Measurements from ENCODE around the gene AKAP7. TPM values are rescaled to one million over a fixed set of nuclear protein-coding genes. Genes with fewer than 3 reads are reported as not detected.

Gene AKAP7
- total RNA-seq, 1 experiment from 2014 or later, result 8.8 TPM

- DNase-seq (ENCODE audit: low read depth), result no peak
These were observed 867 bp upstream of the AKAP7 start for GRCh38 chr6:131134220-131134979.

GRCh38 chr6:131134980-131135243 lies 355 bp upstream of the AKAP7 start:
- DNase-seq (ENCODE audit: low read depth), result no peak

DNA sequence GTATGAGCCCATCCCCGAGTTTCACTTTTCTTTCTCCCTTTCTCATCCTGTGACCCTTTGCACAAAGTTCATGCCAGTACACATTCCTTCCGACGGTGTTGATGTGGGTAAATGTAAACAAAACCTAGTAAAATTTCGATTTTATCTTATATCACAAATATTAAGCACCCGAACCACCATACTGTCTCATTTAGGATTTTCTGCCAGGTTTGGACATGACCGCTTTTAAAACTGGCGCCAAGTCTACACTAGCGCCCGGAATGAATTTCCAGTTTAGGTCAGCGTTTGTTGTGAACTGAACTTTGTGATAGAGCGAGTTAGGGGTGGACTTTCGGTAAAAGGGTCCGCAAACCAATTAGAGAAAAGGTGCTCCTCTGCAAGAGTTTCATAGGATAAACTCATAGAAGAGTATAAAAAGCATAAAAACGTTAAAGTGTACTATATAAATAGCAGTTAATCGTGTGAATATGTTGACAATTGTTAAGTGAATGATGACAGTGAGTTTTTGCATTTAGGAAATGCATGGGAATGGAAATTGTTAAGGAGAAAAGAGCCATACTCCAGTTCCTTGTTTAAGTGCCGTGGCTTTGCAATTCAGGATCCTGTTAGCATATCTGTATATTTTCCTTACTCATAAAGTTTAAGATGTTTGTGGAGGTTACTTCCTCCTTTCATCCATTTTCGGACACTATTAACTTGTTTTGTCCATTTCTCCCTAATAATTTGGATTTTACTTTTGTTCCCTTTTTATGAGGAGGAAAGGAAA lies 937 bp downstream of the AKAP7 start:
- DNase-seq (ENCODE audit: low read depth), result peak; percentile 53

GRCh38 chr6:131139599-131139998 lies 4.3 kb downstream of the AKAP7 start:
- no peak for DNase-seq (ENCODE audit: low read depth)

DNA sequence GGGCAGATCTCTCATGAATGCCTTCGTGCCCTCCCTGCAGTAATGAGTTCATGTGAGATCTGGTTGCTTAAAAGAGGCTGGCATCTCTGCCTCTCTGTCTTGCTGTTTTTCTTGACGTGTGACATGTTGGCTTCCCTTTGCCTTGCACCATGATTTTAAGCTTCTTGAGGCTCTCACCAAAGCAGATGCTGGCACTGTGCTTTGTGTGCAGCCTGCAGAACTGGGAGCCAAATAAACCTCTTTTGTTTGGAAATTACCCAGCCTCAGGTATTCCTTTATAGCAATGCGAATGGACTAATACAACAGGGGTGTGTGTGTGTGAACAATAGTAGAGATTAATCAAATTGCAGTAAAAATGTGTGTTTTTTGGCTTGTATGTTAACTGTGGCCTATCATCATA lies 8.1 kb downstream of the AKAP7 start:
- DNase-seq (ENCODE audit: low read depth), result no peak

DNA sequence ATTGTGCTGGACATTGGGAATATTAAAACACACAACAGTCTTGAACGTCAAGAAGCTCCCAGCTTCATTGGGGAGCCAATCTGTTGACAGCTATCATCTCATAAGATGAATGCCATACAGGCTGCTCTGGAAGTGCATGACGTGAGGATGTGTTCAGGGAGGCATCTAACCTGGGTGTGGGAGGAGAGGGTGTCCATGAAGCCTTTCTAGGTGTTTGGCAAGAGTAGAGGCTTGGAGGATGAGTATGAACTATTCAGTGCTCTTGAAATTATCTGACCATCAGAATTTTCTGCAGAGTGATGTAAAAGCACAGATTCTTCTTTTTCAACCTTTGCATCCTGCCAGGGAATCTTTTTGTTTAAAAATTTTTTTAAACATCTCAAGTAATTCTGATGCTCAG lies 11.6 kb downstream of the AKAP7 start:
- DNase-seq (ENCODE audit: low read depth), result no peak

GRCh38 chr6:131156411-131156810 lies 21.1 kb downstream of the AKAP7 start:
- no peak for DNase-seq (ENCODE audit: low read depth)

GRCh38 chr6:131159578-131159977 lies 24.3 kb downstream of the AKAP7 start:
- DNase-seq (ENCODE audit: low read depth), result peak; percentile 85

GRCh38 chr6:131160254-131160758 lies 25.0 kb downstream of the AKAP7 start:
- DNase-seq (ENCODE audit: low read depth), result no peak

GRCh38 chr6:131161987-131162386 lies 26.7 kb downstream of the AKAP7 start:
- no peak for DNase-seq (ENCODE audit: low read depth)

DNA sequence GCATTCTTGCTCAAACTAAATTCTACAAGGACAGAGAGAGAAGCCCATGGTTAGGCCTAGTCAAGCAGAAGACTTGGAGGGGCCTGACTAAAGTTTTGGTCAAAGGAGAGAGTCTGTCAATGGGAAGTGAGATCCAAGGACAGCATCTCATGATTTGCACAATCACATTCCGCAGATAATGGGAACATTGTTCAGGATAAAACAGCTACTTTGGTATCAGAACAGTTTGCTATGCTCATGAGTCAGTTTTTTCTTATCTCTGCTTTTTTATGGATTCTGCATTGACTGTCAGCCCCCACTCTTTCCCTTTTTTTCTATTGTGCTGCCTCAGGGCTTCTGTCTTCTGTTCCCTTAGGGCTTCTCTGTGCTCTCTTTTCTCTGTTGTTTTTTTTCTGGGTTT lies 28.6 kb downstream of the AKAP7 start:
- no peak for DNase-seq (ENCODE audit: low read depth)

DNA sequence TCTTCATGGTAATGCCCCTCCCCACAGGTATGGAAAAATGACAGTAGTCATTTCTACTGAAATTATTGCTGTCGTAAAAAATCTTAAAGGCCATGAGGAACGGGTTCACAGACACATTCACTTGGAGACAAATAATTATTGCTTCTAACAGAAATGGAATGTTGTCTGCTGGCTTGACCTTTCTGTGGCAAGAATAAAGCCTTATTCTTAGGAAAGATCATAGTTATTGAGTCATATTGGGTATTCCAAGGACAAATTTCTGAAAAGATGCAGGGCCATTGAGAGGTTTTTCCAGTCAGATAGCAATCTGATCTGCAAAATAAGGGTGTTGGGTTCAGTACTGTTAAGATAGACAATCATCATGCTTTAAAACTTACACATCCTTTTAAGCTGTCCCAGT lies 29.2 kb downstream of the AKAP7 start:
- DNase-seq (ENCODE audit: low read depth), result no peak

GRCh38 chr6:131167773-131168172 lies 32.5 kb downstream of the AKAP7 start:
- no peak for DNase-seq (ENCODE audit: low read depth)

DNA sequence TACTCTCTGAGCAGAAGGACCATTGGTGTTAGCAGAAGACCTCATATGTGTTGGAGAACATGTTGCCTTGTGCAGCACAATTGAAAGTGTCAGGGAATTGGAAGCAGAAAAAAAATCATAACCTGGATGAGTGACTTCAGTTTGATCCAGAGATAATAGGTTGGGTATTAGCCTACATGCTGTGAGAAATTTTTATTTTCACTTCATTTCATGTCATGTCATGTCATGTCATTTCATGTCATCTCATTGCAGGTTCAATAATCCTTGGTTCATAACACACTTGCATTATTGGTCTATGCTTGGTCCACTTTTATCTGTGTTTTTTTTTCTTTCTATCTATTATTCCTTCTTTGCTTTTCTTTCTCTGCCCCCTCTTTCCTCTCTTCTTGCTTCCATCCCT lies 34.3 kb downstream of the AKAP7 start:
- no peak for DNase-seq (ENCODE audit: low read depth)

DNA sequence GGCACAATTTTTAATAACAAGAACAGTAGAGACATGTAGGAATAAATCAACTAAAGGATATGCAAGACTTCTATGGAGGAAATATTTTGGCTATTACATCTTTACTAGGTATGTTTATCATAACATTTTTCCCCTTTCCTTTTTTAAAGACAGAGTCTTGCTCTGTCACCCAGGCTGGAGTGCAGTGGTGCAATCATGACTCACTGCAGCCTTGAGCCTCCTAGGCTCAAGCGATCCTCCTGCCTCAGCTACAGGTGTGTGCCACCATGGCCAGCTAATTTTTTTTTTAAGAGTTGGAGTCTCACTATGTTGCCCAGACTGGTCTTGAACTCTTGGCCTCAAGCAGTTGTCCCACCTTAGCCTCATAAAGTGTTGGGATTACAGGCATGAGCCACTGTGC lies 37.0 kb downstream of the AKAP7 start:
- no peak for DNase-seq (ENCODE audit: low read depth)

GRCh38 chr6:131173680-131174079 lies 38.4 kb downstream of the AKAP7 start:
- no peak for DNase-seq (ENCODE audit: low read depth)

GRCh38 chr6:131175564-131175963 lies 40.3 kb downstream of the AKAP7 start:
- DNase-seq (ENCODE audit: low read depth), result no peak

- no peak for DNase-seq (ENCODE audit: low read depth)
These were observed 42.7 kb downstream of the AKAP7 start for GRCh38 chr6:131177996-131178395.

DNA sequence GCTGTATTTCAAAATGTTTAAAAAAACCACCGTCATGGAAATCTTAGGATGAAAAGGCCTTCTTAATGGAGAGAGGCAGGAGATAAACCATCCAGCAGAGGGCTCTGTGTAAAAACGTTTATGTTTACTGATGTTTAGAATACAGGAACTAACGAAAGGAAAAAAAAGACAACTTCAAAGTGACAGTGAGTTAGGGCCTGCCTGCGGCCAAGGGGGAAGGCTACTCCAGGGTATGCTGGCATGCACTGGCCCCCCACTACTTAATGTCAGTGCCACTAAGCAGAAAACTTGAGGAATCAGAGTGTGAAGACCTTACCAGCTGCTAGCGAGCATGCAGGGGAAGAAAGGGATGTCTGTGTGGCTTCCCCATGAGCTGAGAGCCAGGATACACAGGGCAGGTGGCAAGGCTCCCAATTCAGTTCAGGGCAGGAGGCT lies 47.7 kb downstream of the AKAP7 start:
- peak; percentile 34 for DNase-seq (ENCODE audit: low read depth)

DNA sequence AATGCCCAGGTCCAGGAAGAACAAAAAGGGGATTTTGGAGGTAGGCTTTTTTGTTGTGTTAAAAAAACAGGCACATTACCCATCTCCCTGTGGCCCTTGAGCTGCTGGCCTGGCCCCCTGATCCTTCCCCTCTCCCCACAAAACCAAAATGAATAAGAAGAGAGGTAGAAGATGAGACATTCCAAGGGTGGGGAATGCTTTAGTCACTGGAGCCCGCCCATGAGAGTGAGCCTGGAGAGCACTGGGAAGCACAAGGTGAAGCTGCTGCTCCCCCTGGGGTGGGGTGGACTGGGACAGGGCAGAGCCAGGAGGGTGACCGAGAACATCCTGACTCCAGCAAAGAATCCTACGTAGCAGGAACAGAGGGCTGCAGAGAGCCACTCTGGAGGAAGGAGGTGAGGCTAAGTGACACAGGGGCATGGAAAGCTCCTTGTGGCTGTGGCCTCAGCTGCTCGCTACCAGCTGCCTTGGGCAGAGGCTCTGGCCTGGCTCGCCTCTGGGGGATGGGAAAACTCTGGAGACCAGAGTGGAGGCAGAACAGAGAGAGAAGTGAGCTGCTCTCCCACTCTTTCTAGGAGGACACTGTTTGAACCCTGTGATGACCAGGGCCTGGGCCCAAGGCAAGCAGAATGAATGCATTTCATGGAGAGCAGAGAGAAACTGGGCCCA lies 48.3 kb downstream of the AKAP7 start:
- DNase-seq (ENCODE audit: low read depth), result no peak

- DNase-seq (ENCODE audit: low read depth), result no peak
These were observed 56.3 kb downstream of the AKAP7 start for GRCh38 chr6:131191590-131191989.

GRCh38 chr6:131197716-131198115 lies 62.4 kb downstream of the AKAP7 start:
- DNase-seq (ENCODE audit: low read depth), result no peak

All from RPMI7951 (cell line).